Liver (tissue), 3 donors: Measurements from ENCODE around the gene CYP4F11.

ENCODE experiments used
- ATF3 ChIP-seq: IDR thresholded peaks from 2 replicates; pipeline ENCODE4 v1.6.1; 2016; ENCODE audit warnings: antibody characterized with exemption
- CTCF ChIP-seq: fragments of 150-350 bp; IDR thresholded peaks from 2 replicates; pipeline ENCODE4 v1.5.1; 2017; ENCODE audit warnings: improper control_type of control experiment, low read depth, low read length; ENCODE audit not compliant: missing input control
- EGR1 ChIP-seq, 2 donors: IDR thresholded peaks; 2 replicates each; pipeline ENCODE4 v1.6.1; 2016 to 2018; ENCODE audit warnings: antibody characterized with exemption in 2 of 2, low read depth in 2 of 2
- GABPA ChIP-seq, 2 donors: IDR thresholded peaks in 1 of 2; conservative IDR thresholded peaks in 1 of 2; 2 replicates each; pipeline ENCODE4 v1.6.1; 2016; ENCODE audit warnings: antibody characterized with exemption in 2 of 2, mild to moderate bottlenecking in 1 of 2, moderate library complexity in 1 of 2
- HNF4G ChIP-seq: IDR thresholded peaks from 2 replicates; pipeline ENCODE4 v1.6.1; 2016; ENCODE audit warnings: antibody characterized with exemption
- MAX ChIP-seq: IDR thresholded peaks from 2 replicates; pipeline ENCODE4 v1.6.1; 2016; ENCODE audit warnings: antibody characterized with exemption
- NR2F2 ChIP-seq: IDR thresholded peaks from 2 replicates; pipeline ENCODE4 v1.6.1; 2016; ENCODE audit warnings: antibody characterized with exemption
- RAD21 ChIP-seq, 2 donors: IDR thresholded peaks; 2 replicates each; pipeline ENCODE4 v1.6.1; 2016; ENCODE audit warnings: antibody characterized with exemption in 2 of 2, mild to moderate bottlenecking in 2 of 2
- REST ChIP-seq: IDR thresholded peaks from 2 replicates; pipeline ENCODE4 v1.6.1; 2016; ENCODE audit warnings: antibody characterized with exemption, mild to moderate bottlenecking
- RXRA ChIP-seq, 2 donors: IDR thresholded peaks; 2 replicates each; pipeline ENCODE4 v1.6.1; 2017 to 2018; ENCODE audit warnings: antibody characterized with exemption in 2 of 2, mild to moderate bottlenecking in 1 of 2
- SP1 ChIP-seq: IDR thresholded peaks from 2 replicates; pipeline ENCODE4 v1.6.1; 2018; ENCODE audit warnings: antibody characterized with exemption, mild to moderate bottlenecking
- TAF1 ChIP-seq: conservative IDR thresholded peaks from 2 replicates; pipeline ENCODE4 v1.6.1; 2016; ENCODE audit warnings: antibody characterized with exemption, mild to moderate bottlenecking
- YY1 ChIP-seq: IDR thresholded peaks from 2 replicates; pipeline ENCODE4 v1.6.1; 2016; ENCODE audit warnings: antibody characterized with exemption, mild to moderate bottlenecking
- ZBTB33 ChIP-seq: IDR thresholded peaks from 2 replicates; pipeline ENCODE4 v1.6.1; 2016; ENCODE audit warnings: antibody characterized with exemption
- donor health status: healthy.
- donor health status: healthy.

GRCh38 chr19:15913830-15914229 is 20.5 kb downstream of the CYP4F11 start:
- TF ChIP-seq CTCF (no peak), RAD21 (IDR thresholded peaks at IDR 0.05) (no peak), REST (no peak), GABPA (IDR thresholded peaks at IDR 0.05 in 1 of 2, conservative IDR thresholded peaks at IDR 0.05 in 1 of 2) (no peak), MAX (no peak), EGR1 (IDR thresholded peaks at IDR 0.05; ENCODE audit: low read depth in 2 of 2) (no peak), TAF1 (no peak), SP1 (no peak), ZBTB33 (no peak), YY1 (no peak), ATF3 (no peak), NR2F2 (no peak), HNF4G (no peak), RXRA (IDR thresholded peaks at IDR 0.05) (no peak)
